ENCODE measurements around the gene PMEPA1. TPM values are rescaled to one million over a fixed set of nuclear protein-coding genes. Genes with fewer than 3 reads are reported as not detected.

The PMEPA1 gene
- total RNA-seq, 1 donor = 23.5 TPM

DNA sequence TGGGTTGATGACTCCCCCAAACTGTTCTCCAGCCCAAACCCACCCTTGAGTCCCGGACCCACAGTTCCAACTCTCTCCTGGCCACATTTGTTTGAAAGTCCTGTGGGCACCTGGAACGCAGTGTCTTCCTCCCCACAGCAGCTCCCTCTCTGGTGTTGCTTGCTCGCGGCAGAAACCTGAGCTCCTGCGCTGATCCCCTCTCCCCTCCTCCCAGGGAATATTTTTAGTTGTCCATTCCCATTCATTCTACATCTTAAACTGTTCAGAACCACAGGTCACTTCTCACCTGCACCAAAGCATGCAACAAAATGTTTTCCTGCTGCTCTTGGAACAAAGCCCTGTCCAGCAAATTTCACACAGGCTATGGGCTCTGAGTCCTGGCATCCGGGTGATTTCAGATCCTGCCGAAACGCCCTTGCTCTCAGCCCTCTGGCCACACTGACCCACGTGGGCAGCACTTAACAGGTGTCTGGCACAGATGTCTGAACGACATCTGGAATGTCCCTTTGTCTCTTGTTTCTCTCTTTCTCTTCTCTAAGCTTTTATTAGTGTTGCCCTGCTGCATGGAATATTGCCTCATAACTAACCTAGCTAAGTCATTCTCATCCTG, 27.0 kb upstream of the PMEPA1 start:
- Histone ChIP-seq H3K27me3 (ENCODE audit: insufficient read depth, low read length) (peaks cover 10% of the 10 kb centered on the region), H2AFZ (ENCODE audit: low read length) (no peak overlapping the region), H3K9me3 (ENCODE audit: low read depth, low read length) (no peaks in the 10 kb centered on the region), H3K27ac (ENCODE audit: low read depth, low read length) (no peak overlapping the region), H3K4me2 (ENCODE audit: insufficient read depth, low read length) (no peak overlapping the region), H4K20me1 (ENCODE audit: insufficient read depth, low read length) (no peaks in the 10 kb centered on the region), H3K4me1 (ENCODE audit: insufficient read depth, low read length) (no peaks in the 10 kb centered on the region), H3K36me3 (ENCODE audit: insufficient read depth, low read length) (no peaks in the 10 kb centered on the region), H3K79me2 (ENCODE audit: insufficient read depth, low read length) (no peaks in the 10 kb centered on the region), H3K4me3 (ENCODE audit: insufficient read depth, low read length) (no peak overlapping the region)
- DNase-seq (ENCODE audit: insufficient read length, low spot score, missing footprints) = no peak
- TF ChIP-seq, protein P1, sequence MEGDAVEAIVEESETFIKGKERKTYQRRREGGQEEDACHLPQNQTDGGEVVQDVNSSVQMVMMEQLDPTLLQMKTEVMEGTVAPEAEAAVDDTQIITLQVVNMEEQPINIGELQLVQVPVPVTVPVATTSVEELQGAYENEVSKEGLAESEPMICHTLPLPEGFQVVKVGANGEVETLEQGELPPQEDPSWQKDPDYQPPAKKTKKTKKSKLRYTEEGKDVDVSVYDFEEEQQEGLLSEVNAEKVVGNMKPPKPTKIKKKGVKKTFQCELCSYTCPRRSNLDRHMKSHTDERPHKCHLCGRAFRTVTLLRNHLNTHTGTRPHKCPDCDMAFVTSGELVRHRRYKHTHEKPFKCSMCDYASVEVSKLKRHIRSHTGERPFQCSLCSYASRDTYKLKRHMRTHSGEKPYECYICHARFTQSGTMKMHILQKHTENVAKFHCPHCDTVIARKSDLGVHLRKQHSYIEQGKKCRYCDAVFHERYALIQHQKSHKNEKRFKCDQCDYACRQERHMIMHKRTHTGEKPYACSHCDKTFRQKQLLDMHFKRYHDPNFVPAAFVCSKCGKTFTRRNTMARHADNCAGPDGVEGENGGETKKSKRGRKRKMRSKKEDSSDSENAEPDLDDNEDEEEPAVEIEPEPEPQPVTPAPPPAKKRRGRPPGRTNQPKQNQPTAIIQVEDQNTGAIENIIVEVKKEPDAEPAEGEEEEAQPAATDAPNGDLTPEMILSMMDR (IDR thresholded peaks at IDR 0.05; ENCODE audit: extremely low read depth, low read depth, low read length) = no peak

DNA sequence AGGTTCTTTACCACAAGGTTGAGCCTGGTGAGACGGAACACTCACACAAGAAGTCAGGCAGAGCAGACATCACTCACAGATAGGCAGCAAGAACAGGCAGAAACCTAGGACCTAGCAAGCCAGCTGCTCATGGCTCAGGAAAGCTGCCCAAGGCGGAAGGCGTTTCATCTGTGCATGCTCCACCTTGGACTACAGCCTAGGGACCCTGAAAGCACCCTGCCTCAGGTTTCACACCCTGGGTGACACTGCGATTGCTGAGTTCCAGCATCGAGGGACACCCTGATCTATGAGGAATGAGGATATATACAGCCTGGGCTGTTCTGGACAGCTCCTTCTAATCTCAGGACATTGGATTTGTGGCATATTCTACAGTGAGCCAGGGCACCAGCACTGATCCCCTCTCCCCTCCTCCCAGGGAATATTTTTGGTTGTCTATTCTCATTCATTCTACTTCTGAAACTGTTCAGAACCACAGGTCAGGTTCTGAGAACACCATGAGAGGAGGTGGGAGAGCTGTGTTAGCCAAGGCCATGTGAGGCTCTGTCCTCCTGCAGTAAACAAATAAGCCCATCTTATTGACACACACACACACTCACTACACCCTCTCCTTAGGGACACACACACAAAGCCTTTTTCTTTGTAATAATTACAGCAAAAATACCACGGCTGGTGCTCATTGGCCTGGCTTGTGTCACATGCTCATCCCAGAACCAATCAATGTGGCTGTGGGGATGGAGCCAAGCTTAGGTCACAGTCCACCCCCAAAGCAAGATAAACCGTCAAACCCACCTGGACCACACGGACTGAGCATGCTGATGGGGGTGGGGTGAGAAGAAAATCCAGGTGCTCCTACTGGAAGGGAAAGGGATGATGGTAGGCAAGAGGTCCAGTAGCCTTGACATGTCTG, 26.3 kb upstream of the PMEPA1 start:
- Histone ChIP-seq H3K4me1 (ENCODE audit: insufficient read depth, low read length) (no peaks in the 10 kb centered on the region), H3K9me3 (ENCODE audit: low read depth, low read length) (no peaks in the 10 kb centered on the region), H3K27me3 (ENCODE audit: insufficient read depth, low read length) (peaks cover 13% of the 10 kb centered on the region), H3K4me3 (ENCODE audit: insufficient read depth, low read length) (no peak overlapping the region), H3K4me2 (ENCODE audit: insufficient read depth, low read length) (no peak overlapping the region), H2AFZ (ENCODE audit: low read length) (no peak overlapping the region), H3K27ac (ENCODE audit: low read depth, low read length) (no peak overlapping the region), H3K36me3 (ENCODE audit: insufficient read depth, low read length) (no peaks in the 10 kb centered on the region), H4K20me1 (ENCODE audit: insufficient read depth, low read length) (no peaks in the 10 kb centered on the region), H3K79me2 (ENCODE audit: insufficient read depth, low read length) (no peaks in the 10 kb centered on the region)
- TF ChIP-seq, protein P1 (IDR thresholded peaks at IDR 0.05; ENCODE audit: extremely low read depth, low read depth, low read length) = no peak
- DNase-seq (ENCODE audit: insufficient read length, low spot score, missing footprints) = no peak

DNA sequence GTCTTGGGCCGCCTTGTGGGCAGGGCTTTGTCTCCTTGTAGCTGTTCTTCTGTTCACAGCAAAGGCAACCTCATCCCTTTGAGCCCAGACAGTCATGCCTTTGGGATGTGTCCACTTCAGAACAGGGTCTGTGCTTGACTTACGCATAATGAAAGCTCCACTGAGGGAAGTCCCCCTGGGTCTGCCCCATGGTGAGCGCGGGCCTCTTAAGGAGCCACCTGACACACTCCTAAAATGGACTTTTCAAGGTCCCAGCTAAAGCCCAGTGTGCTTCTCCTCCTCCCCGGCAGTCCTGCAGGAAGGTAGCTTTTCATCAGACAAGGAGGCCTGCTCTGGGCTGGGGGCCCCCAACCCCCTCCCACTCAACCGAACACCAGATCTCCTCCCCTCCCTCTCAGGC, 24.9 kb upstream of the PMEPA1 start:
- TF ChIP-seq, protein P1 (IDR thresholded peaks at IDR 0.05; ENCODE audit: extremely low read depth, low read depth, low read length) = no peak
- Histone ChIP-seq H3K4me2 (ENCODE audit: insufficient read depth, low read length) (no peak overlapping the region), H4K20me1 (ENCODE audit: insufficient read depth, low read length) (no peaks in the 10 kb centered on the region), H3K9me3 (ENCODE audit: low read depth, low read length) (no peaks in the 10 kb centered on the region), H3K27me3 (ENCODE audit: insufficient read depth, low read length) (peaks cover 22% of the 10 kb centered on the region), H3K4me3 (ENCODE audit: insufficient read depth, low read length) (no peak overlapping the region), H3K36me3 (ENCODE audit: insufficient read depth, low read length) (no peaks in the 10 kb centered on the region), H3K4me1 (ENCODE audit: insufficient read depth, low read length) (no peaks in the 10 kb centered on the region), H2AFZ (ENCODE audit: low read length) (no peak overlapping the region), H3K27ac (ENCODE audit: low read depth, low read length) (no peak overlapping the region), H3K79me2 (ENCODE audit: insufficient read depth, low read length) (no peaks in the 10 kb centered on the region)
- no peak for DNase-seq (ENCODE audit: insufficient read length, low spot score, missing footprints)

DNA sequence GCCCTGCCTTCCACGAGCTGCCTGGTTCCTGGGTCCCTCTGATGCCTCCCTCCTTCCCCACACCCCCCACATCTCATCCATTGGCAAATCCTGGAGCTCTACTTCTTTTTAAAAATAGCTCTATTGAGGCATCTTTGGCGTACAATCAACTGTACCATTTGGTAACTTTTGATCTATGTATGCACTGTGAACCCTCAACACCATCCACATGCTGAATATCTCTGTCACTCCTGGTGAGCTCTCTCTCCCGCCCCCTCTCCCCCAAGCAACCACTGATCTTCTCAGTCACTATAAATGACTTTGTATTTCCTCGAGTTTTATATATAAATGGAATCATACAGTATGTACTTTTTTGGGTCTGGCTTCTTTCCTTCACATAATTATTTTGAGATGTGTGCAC, 22.4 kb upstream of the PMEPA1 start:
- H2AFZ ChIP-seq (ENCODE audit: low read length) = no peak overlapping the region
- H4K20me1 ChIP-seq (ENCODE audit: insufficient read depth, low read length) = no peaks in the 10 kb centered on the region
- DNase-seq (ENCODE audit: insufficient read length, low spot score, missing footprints) = no peak
- TF ChIP-seq, protein P1 (IDR thresholded peaks at IDR 0.05; ENCODE audit: extremely low read depth, low read depth, low read length) = no peak
- H3K79me2 ChIP-seq (ENCODE audit: insufficient read depth, low read length) = no peaks in the 10 kb centered on the region
- no peak overlapping the region for H3K4me3 ChIP-seq (ENCODE audit: insufficient read depth, low read length)
- H3K9me3 ChIP-seq (ENCODE audit: low read depth, low read length) = no peaks in the 10 kb centered on the region
- no peaks in the 10 kb centered on the region for H3K36me3 ChIP-seq (ENCODE audit: insufficient read depth, low read length)
- no peak overlapping the region for H3K4me2 ChIP-seq (ENCODE audit: insufficient read depth, low read length)
- no peaks in the 10 kb centered on the region for H3K4me1 ChIP-seq (ENCODE audit: insufficient read depth, low read length)
- peaks cover 34% of the 10 kb centered on the region for H3K27me3 ChIP-seq (ENCODE audit: insufficient read depth, low read length)
- H3K27ac ChIP-seq (ENCODE audit: low read depth, low read length) = no peak overlapping the region
